Fibroblast of lung (primary cell): Measurements from ENCODE around the gene SEC24D.

ENCODE experiments used
- CTCF ChIP-seq, 2 donors: IDR thresholded peaks in 1 of 2; conservative IDR thresholded peaks in 1 of 2; 1 replicate in 1 of 2; 2 replicates in 1 of 2; pipeline ENCODE4 v1.5.1; 2011 to 2012; ENCODE audit warnings: low read length in 2 of 2, control low read depth in 1 of 2, inconsistent platforms in 1 of 2, low read depth in 1 of 2, mild to moderate bottlenecking in 1 of 2
- EZH2 ChIP-seq: IDR thresholded peaks from 2 replicates; pipeline ENCODE4 v1.5.1; 2012; ENCODE audit warnings: low read length, control low read depth, mild to moderate bottlenecking; ENCODE audit errors: missing control alignments

GRCh38 chr4:118797558-118798142, 38.3 kb downstream of the SEC24D start:
- TF ChIP-seq CTCF (conservative IDR thresholded peaks at IDR 0.05 in 1 of 2, IDR thresholded peaks at IDR 0.05 in 1 of 2; ENCODE audit: low read depth in 1 of 2, low read length in 2 of 2), result no peak
- no peak for TF ChIP-seq EZH2
